ENCODE results near the gene CCL28. TPM values are rescaled to one million over a fixed set of nuclear protein-coding genes. Genes with fewer than 3 reads are reported as not detected.

Gene CCL28
- total and polyA plus RNA-seq, 9 of the 15 experiments (the other 6 are each of a cell fraction or from before 2014, with no cell fraction given) = not detected

- Histone ChIP-seq H3K79me2 (ENCODE audit: control insufficient read depth, insufficient read depth, low read length) (no peaks in the 10 kb centered on the region), H3K4me2 (ENCODE audit: insufficient read depth, low read length) (no peak overlapping the region), H3K9me3 (replicated peaks; ENCODE audit: control insufficient read depth, insufficient read depth, low read depth, low read length) (no peaks in the 10 kb centered on the region), H3K4me1 (replicated peaks in 1 of 2; ENCODE audit: control insufficient read depth in 2 of 2, insufficient read depth in 2 of 2, low read length in 2 of 2) (peaks cover 0 to 21% of the 10 kb centered on the region in 2 experiments; a peak in 4 of 5 replicates), H2AFZ (ENCODE audit: low read depth, low read length) (no peak overlapping the region), H3K36me3 (ENCODE audit: control insufficient read depth, insufficient read depth, low read length) (no peaks in the 10 kb centered on the region), H3K27me3 (ENCODE audit: control insufficient read depth in 2 of 2, insufficient read depth in 2 of 2, low read length in 2 of 2) (no peaks in the 10 kb centered on the region), H3K4me3 (no peak overlapping the region), H3K27ac (ENCODE audit: extremely low read depth, low read depth, low read length) (no peak overlapping the region), H4K20me1 (replicated peaks; ENCODE audit: control insufficient read depth, insufficient read depth, low read length) (no peaks in the 10 kb centered on the region), H3K9me1 (ENCODE audit: control insufficient read depth, insufficient read depth, low read length) (no peaks in the 10 kb centered on the region), H3K9ac (ENCODE audit: insufficient read depth in 1 of 2, low read depth in 2 of 2, low read length in 2 of 2) (no peak overlapping the region)
- CTCF ChIA-PET (ENCODE audit: low intra/inter-chr PET ratio) = no interaction called here
- ATAC-seq (peak; percentile 17; the same call in 1 of the 3 replicates), FAIRE-seq (no peak), DNase-seq (ENCODE audit: extremely low read depth in 1 of 4, low spot score in 3 of 4) (peak in 1 of 4 experiments; percentile 32)
- POLR2A ChIA-PET = interaction anchor here (1.4 to 1.5 kb wide), 2 partner anchors 13 to 30 kb away, joined by 3 to 6 read pairs; no protein-coding TSS in a partner anchor
- BruUV-seq (replicated peaks) = no TSS peak
- in situ Hi-C loops (cut with MboI) (no loop called here), intact Hi-C loops (cut with micrococcal nuclease) (no loop called here)
- 11% methylated on average over 2 of the region's 2 CpGs for WGBS (ENCODE audit: insufficient coverage, low coverage, missing lambda C conversion rate)
- TF ChIP-seq EGR1 (conservative IDR thresholded peaks at IDR 0.05) (no peak), NFE2 (IDR thresholded peaks at IDR 0.05; ENCODE audit: low read depth) (peak; percentile 37), MBD2 (IDR thresholded peaks at IDR 0.05; ENCODE audit: borderline replicate concordance, low read depth) (no peak), ZNF347 (CRISPR knock-in tag; IDR thresholded peaks at IDR 0.05; ENCODE audit: low read depth) (no peak), BMI1 (IDR thresholded peaks at IDR 0.05; ENCODE audit: low read length) (no peak), ATF3 (IDR thresholded peaks at IDR 0.05) (peak; percentile 28; the same call in 1 of the 2 replicates), ATF3 (CRISPR knock-in tag; conservative IDR thresholded peaks at IDR 0.05) (no peak), ZC3H8 (IDR thresholded peaks at IDR 0.05) (no peak), MAFK (IDR thresholded peaks at IDR 0.05; ENCODE audit: low read length) (peak; percentile 99), POLR3A (IDR thresholded peaks at IDR 0.05; ENCODE audit: borderline replicate concordance, extremely low read depth, insufficient read depth, insufficient read length) (no peak), MEIS2 (IDR thresholded peaks at IDR 0.05; ENCODE audit: partially characterized antibody) (no peak), ZNF316 (IDR thresholded peaks at IDR 0.05) (peak; percentile 99), BCOR (IDR thresholded peaks at IDR 0.05) (no peak), ZZZ3 (IDR thresholded peaks at IDR 0.05) (no peak), CHD2 (IDR thresholded peaks at IDR 0.05; ENCODE audit: low read depth, low read length) (no peak), MAFG (tag; conservative IDR thresholded peaks at IDR 0.05) (peak; percentile 99)
Observed at GRCh38 chr5:43352915-43353314, 59.3 kb downstream of the CCL28 start.
